Endothelial cell of umbilical vein (primary cell): ENCODE data around the gene PPP1R8. TPM values are rescaled to one million over a fixed set of nuclear protein-coding genes. Genes with fewer than 3 reads are reported as not detected.

Experiments
- BruUV-seq: library from RNA; stranded (reverse); fragments of 400-500 nt; replicated peaks from 2 replicates; lab custom pipeline; 2021; lab: Mats Ljungman, UMichigan
- CTCF ChIA-PET: fragments of 300-600, 350-600 bp; sonication (Branson Sonifier 250); formaldehyde crosslinking; loops from one replicate; lab custom pipeline; 2021; ENCODE audit warnings: antibody characterized with exemption, inconsistent platforms; lab: Charles Lee
- POLR2A ChIA-PET: fragments of 300-600, 350-600 bp; sonication (Branson Sonifier 250); formaldehyde crosslinking; loops from one replicate; lab custom pipeline; 2021; ENCODE audit warnings: antibody characterized with exemption, inconsistent platforms; lab: Charles Lee
- DNase-seq: peaks from one replicate; pipeline ENCODE4 v3.0.0-alpha.2; 2011; ENCODE audit warnings: low read depth, low spot score
- FAIRE-seq: peaks from 2 replicates; lab custom pipeline; 2011; peaks lifted over from hg19 to GRCh38; lab: Jason Lieb, UNC
- H2AFZ ChIP-seq: 2 replicates; pipeline ENCODE4 v1.6.0; 2012; ENCODE audit warnings: low read depth, low read length, control low read depth, inconsistent platforms
- H3K27ac ChIP-seq: 2 replicates; pipeline ENCODE4 v1.5.1; 2011; ENCODE audit warnings: low read depth, mild to moderate bottlenecking, control low read depth, low read length, moderate library complexity; ENCODE audit not compliant: insufficient read depth
- H3K27me3 ChIP-seq, 2 experiments: 2 replicates each; pipeline versions ENCODE4 v1.6.0 to v1.6.1; 2011; ENCODE audit warnings: low read length in 2 of 2, mixed read lengths in 1 of 2; ENCODE audit not compliant: control insufficient read depth in 2 of 2, insufficient read depth in 2 of 2
- H3K36me3 ChIP-seq, 2 experiments: 2 replicates in 1 of 2; 3 replicates in 1 of 2; pipeline ENCODE4 v1.5.1; 2011; ENCODE audit warnings: low read length in 2 of 2, mild to moderate bottlenecking in 1 of 2, moderate library complexity in 1 of 2; ENCODE audit not compliant: control insufficient read depth in 2 of 2, insufficient read depth in 2 of 2; ENCODE audit errors: extremely low read depth in 1 of 2
- H3K4me1 ChIP-seq: 3 replicates; pipeline ENCODE4 v1.5.1; 2011; ENCODE audit warnings: mild to moderate bottlenecking, low read length; ENCODE audit not compliant: control insufficient read depth, insufficient read depth; ENCODE audit errors: extremely low read depth
- H3K4me2 ChIP-seq: 2 replicates; pipeline ENCODE4 v1.6.1; 2011; ENCODE audit warnings: low read length, control low read depth, mixed read lengths; ENCODE audit not compliant: insufficient read depth
- H3K4me3 ChIP-seq, 3 experiments: fragments of 200-600 bp in 1 of 3; sonication (generic), shearing (Covaris generic) in 1 of 3; replicated peaks in 1 of 3; 2 replicates each; pipeline ENCODE4 v1.5.1; 2011 to 2016; ENCODE audit warnings: control low read depth in 3 of 3, low read length in 3 of 3, mild to moderate bottlenecking in 2 of 3, inconsistent platforms in 1 of 3, low read depth in 1 of 3, moderate library complexity in 1 of 3; ENCODE audit not compliant: insufficient read depth in 1 of 3
- H3K79me2 ChIP-seq: 2 replicates; pipeline ENCODE4 v1.6.0; 2012; ENCODE audit warnings: low read length, inconsistent platforms; ENCODE audit not compliant: control insufficient read depth, insufficient read depth
- H3K9ac ChIP-seq: replicated peaks from 2 replicates; pipeline ENCODE3; 2011; ENCODE audit warnings: low read length, control low read depth; ENCODE audit not compliant: insufficient read depth; ENCODE audit errors: extremely low read depth
- H3K9me1 ChIP-seq: replicated peaks from 3 replicates; pipeline ENCODE4 v1.6.0; 2011; ENCODE audit warnings: mild to moderate bottlenecking, low read length; ENCODE audit not compliant: control insufficient read depth, insufficient read depth; ENCODE audit errors: extremely low read depth
- H3K9me3 ChIP-seq: replicated peaks from 2 replicates; pipeline ENCODE4 v1.5.1; 2012; ENCODE audit warnings: low read length, inconsistent platforms; ENCODE audit not compliant: control insufficient read depth, insufficient read depth
- H4K20me1 ChIP-seq: replicated peaks from 2 replicates; pipeline ENCODE3; 2011; ENCODE audit warnings: mild to moderate bottlenecking, low read length; ENCODE audit not compliant: control insufficient read depth, insufficient read depth; ENCODE audit errors: extremely low read depth
- EZH2 ChIP-seq: IDR thresholded peaks from 2 replicates; pipeline ENCODE4 v1.6.1; 2012; ENCODE audit warnings: borderline replicate concordance, low read depth, mild to moderate bottlenecking, moderate library complexity, low read length, inconsistent platforms; ENCODE audit not compliant: severe bottlenecking
- FOS ChIP-seq: IDR thresholded peaks from 2 replicates; pipeline ENCODE4 v1.6.1; 2011; ENCODE audit warnings: mild to moderate bottlenecking, low read length, moderate library complexity, borderline replicate concordance; ENCODE audit not compliant: insufficient read depth
- GATA2 ChIP-seq: IDR thresholded peaks from 2 replicates; pipeline ENCODE4 v1.7.0; 2011; ENCODE audit warnings: low read depth, mild to moderate bottlenecking, moderate library complexity, mixed read lengths, low read length; ENCODE audit not compliant: insufficient read length, insufficient read depth
- JUN ChIP-seq: IDR thresholded peaks from 2 replicates; pipeline ENCODE4 v1.6.1; 2011; ENCODE audit warnings: borderline replicate concordance, low read depth; ENCODE audit not compliant: insufficient read length, insufficient read depth
- MYC ChIP-seq: IDR thresholded peaks from one replicate; pipeline ENCODE4 v1.6.1; 2011; ENCODE audit warnings: mild to moderate bottlenecking, low read depth, low read length
- POLR2A ChIP-seq: IDR thresholded peaks from 2 replicates; pipeline ENCODE4 v1.6.1; 2012; ENCODE audit warnings: low read depth, mild to moderate bottlenecking, control low read depth, low read length
- POLR2AphosphoS5 ChIP-seq: IDR thresholded peaks from 2 replicates; pipeline ENCODE4 v1.6.1; 2012; ENCODE audit warnings: low read depth, mild to moderate bottlenecking, control low read depth, low read length, moderate library complexity; ENCODE audit not compliant: insufficient read depth
- dilution Hi-C: fragments of 300-500 bp; cut with MboI; formaldehyde crosslinking; loops from one replicate; pipeline ENCODE4 v1.15.0; 2019; ENCODE audit warnings: low sequenced_read_pairs; ENCODE audit not compliant: extremely low pct_ligation_motif_present
- intact Hi-C: fragments of 100-400 bp; cut with micrococcal nuclease; formaldehyde crosslinking; loops from one replicate; pipeline ENCODE4 v1.10.0; 2022
- polyA plus RNA-seq, 4 experiments: library from polyadenylated mRNA; depleted of rRNA in 3 of 4; stranded (reverse) in 3 of 4; unstranded in 1 of 4; fragments of >200 nt; gene quantifications; 2 replicates each; pipeline versions ENCODE4 v1.2.1 to v1.2.3, GENCODE V29; 2011 to 2012; ENCODE audit warnings: missing spikeins in 1 of 4
- total RNA-seq: library from RNA; stranded (reverse); gene quantifications from 2 replicates; pipeline ENCODE4 v1.2.3, GENCODE V29; 2021
- TF ChIP-seq, protein P1 (sequence below), 2 donors: IDR thresholded peaks; 1 replicate in 1 of 2; 2 replicates in 1 of 2; pipeline ENCODE4 v1.5.1; 2011; ENCODE audit warnings: low read length in 2 of 2, mild to moderate bottlenecking in 2 of 2, moderate library complexity in 2 of 2, control low read depth in 1 of 2, inconsistent platforms in 1 of 2, low read depth in 1 of 2; ENCODE audit not compliant: insufficient read depth in 1 of 2; ENCODE audit errors: extremely low read depth in 1 of 2
- TF ChIP-seq, protein P2 (sequence below): IDR thresholded peaks from 2 replicates; pipeline ENCODE4 v1.6.1; 2011; ENCODE audit not compliant: insufficient read depth, insufficient read length

Gene PPP1R8
- total and polyA plus RNA-seq, 2 donors (not counting 3 experiments of a cell fraction or from before 2014, with no cell fraction given), result 39.0 to 48.5 TPM

DNA sequence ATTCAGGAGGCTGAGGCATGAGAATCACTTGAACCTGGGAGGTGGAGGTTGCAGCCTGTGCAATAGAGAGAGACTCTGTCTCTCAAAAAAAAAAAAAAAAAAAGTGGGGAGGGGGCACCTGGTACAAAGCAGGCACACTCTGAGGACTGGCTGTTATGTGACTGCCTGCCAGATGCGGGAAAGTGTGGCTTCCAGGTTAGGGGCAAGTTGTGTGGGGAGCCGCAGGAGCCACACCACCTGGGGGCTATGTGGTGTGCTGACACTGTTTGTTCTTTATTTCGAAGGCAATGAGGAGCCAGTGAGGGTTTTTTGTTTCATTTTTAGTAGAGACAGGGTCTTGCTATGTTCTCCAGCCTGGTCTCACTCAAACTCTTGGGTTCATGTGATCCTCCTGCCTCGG is 47.5 kb downstream of the PPP1R8 start:
- ChIA-PET CTCF (interaction anchor here (1.5 kb wide), 1 partner anchor 20 kb away, joined by 7 read pairs; no protein-coding TSS in a partner anchor), POLR2A (no interaction called here)
- H3K4me2 ChIP-seq, result no peak overlapping the region
- no peaks in the 10 kb centered on the region for H3K9me3 ChIP-seq
- no peaks in the 10 kb centered on the region for H3K27me3 ChIP-seq
- intact Hi-C loops, result no loop called here
- H3K36me3 ChIP-seq, result peaks cover 0 to 4% of the 10 kb centered on the region in 2 experiments
- no peak for FAIRE-seq
- H3K4me3 ChIP-seq, result no peak overlapping the region
- no peaks in the 10 kb centered on the region for H3K9me1 ChIP-seq
- BruUV-seq, result no TSS peak
- DNase-seq, result no peak
- TF ChIP-seq POLR2A (no peak), POLR2AphosphoS5 (no peak), FOS (no peak), MYC (no peak), GATA2 (no peak), JUN (no peak), EZH2 (no peak)
- TF ChIP-seq, protein P1, sequence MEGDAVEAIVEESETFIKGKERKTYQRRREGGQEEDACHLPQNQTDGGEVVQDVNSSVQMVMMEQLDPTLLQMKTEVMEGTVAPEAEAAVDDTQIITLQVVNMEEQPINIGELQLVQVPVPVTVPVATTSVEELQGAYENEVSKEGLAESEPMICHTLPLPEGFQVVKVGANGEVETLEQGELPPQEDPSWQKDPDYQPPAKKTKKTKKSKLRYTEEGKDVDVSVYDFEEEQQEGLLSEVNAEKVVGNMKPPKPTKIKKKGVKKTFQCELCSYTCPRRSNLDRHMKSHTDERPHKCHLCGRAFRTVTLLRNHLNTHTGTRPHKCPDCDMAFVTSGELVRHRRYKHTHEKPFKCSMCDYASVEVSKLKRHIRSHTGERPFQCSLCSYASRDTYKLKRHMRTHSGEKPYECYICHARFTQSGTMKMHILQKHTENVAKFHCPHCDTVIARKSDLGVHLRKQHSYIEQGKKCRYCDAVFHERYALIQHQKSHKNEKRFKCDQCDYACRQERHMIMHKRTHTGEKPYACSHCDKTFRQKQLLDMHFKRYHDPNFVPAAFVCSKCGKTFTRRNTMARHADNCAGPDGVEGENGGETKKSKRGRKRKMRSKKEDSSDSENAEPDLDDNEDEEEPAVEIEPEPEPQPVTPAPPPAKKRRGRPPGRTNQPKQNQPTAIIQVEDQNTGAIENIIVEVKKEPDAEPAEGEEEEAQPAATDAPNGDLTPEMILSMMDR (IDR thresholded peaks at IDR 0.05; ENCODE audit: extremely low read depth in 1 of 2, insufficient read depth in 1 of 2, low read depth in 1 of 2, low read length in 2 of 2), result no peak
- TF ChIP-seq, protein P2, sequence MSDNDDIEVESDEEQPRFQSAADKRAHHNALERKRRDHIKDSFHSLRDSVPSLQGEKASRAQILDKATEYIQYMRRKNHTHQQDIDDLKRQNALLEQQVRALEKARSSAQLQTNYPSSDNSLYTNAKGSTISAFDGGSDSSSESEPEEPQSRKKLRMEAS, result no peak
- H2AFZ ChIP-seq, result no peak overlapping the region
- H3K4me1 ChIP-seq, result peaks cover 4% of the 10 kb centered on the region
- no peaks in the 10 kb centered on the region for H4K20me1 ChIP-seq
- no peaks in the 10 kb centered on the region for H3K79me2 ChIP-seq
- H3K27ac ChIP-seq, result no peak overlapping the region
- H3K9ac ChIP-seq, result no peak overlapping the region
- dilution Hi-C loops, result no loop called here
